ENCODE results near the gene IGSF21. TPM values are rescaled to one million over a fixed set of nuclear protein-coding genes. Genes with fewer than 3 reads are reported as not detected.

The IGSF21 gene
- polyA plus RNA-seq, 2 of the 4 experiments (the other 2 are of a cell fraction): not detected

DNA sequence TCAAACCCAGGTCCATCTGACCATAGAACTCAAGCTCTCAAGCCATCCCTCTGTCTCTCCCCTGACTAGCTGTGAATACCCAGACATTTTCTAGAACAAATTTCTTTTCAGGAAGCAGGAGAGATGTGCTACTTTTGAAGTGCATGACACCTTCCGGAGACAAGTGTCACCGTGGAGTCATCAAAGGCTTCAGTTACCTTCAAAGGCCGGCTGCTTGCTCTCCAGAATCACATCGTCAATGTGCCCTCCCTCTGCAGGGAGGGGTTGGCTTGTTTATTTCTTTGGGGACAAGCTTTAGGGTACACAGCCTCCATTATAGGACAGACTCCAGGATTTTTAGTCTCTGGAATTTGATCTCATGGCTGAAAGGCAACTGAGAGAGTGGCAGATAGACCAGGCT is 37.7 kb upstream of the IGSF21 start:
- ChIA-PET POLR2A (interaction anchor here (0.6 kb wide), 1 partner anchor 30 kb away, joined by 4 read pairs; no protein-coding TSS in a partner anchor), CTCF (no interaction called here)
- FAIRE-seq (no peak), DNase-seq (ENCODE audit: low read depth in 1 of 2, low spot score in 1 of 2) (no peak), ATAC-seq (no peak)
- 34% methylated on average over 4 of the region's 4 CpGs for WGBS (ENCODE audit: missing lambda C conversion rate)
- Histone ChIP-seq H3K4me1 (no peaks in the 10 kb centered on the region), H3K27ac (no peak overlapping the region), H3K4me3 (no peak overlapping the region), H3K9me3 (no peaks in the 10 kb centered on the region), H3K4me2 (no peak overlapping the region)
- TF ChIP-seq RARB (CRISPR knock-in tag; IDR thresholded peaks at IDR 0.05) (no peak), SREBF2 (IDR thresholded peaks at IDR 0.05) (no peak), ZC3H11A (IDR thresholded peaks at IDR 0.05) (no peak), JUN (IDR thresholded peaks at IDR 0.05) (no peak), ZSCAN20 (CRISPR knock-in tag; IDR thresholded peaks at IDR 0.05) (no peak), RAD21 (conservative IDR thresholded peaks at IDR 0.05 in 1 of 2, IDR thresholded peaks at IDR 0.05 in 1 of 2) (no peak), MAFK (IDR thresholded peaks at IDR 0.05; ENCODE audit: partially characterized antibody) (no peak)
- TF ChIP-seq, protein P1, sequence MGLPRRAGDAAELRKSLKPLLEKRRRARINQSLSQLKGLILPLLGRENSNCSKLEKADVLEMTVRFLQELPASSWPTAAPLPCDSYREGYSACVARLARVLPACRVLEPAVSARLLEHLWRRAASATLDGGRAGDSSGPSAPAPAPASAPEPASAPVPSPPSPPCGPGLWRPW (IDR thresholded peaks at IDR 0.05): no peak
- TF ChIP-seq, protein P2, sequence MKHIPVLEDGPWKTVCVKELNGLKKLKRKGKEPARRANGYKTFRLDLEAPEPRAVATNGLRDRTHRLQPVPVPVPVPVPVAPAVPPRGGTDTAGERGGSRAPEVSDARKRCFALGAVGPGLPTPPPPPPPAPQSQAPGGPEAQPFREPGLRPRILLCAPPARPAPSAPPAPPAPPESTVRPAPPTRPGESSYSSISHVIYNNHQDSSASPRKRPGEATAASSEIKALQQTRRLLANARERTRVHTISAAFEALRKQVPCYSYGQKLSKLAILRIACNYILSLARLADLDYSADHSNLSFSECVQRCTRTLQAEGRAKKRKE (CRISPR knock-in tag; IDR thresholded peaks at IDR 0.05; ENCODE audit: low read depth): no peak
- TF ChIP-seq, protein P3, sequence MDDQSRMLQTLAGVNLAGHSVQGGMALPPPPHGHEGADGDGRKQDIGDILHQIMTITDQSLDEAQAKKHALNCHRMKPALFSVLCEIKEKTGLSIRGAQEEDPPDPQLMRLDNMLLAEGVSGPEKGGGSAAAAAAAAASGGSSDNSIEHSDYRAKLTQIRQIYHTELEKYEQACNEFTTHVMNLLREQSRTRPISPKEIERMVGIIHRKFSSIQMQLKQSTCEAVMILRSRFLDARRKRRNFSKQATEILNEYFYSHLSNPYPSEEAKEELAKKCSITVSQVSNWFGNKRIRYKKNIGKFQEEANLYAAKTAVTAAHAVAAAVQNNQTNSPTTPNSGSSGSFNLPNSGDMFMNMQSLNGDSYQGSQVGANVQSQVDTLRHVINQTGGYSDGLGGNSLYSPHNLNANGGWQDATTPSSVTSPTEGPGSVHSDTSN (IDR thresholded peaks at IDR 0.05): no peak
- TF ChIP-seq, protein P4, sequence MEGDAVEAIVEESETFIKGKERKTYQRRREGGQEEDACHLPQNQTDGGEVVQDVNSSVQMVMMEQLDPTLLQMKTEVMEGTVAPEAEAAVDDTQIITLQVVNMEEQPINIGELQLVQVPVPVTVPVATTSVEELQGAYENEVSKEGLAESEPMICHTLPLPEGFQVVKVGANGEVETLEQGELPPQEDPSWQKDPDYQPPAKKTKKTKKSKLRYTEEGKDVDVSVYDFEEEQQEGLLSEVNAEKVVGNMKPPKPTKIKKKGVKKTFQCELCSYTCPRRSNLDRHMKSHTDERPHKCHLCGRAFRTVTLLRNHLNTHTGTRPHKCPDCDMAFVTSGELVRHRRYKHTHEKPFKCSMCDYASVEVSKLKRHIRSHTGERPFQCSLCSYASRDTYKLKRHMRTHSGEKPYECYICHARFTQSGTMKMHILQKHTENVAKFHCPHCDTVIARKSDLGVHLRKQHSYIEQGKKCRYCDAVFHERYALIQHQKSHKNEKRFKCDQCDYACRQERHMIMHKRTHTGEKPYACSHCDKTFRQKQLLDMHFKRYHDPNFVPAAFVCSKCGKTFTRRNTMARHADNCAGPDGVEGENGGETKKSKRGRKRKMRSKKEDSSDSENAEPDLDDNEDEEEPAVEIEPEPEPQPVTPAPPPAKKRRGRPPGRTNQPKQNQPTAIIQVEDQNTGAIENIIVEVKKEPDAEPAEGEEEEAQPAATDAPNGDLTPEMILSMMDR (IDR thresholded peaks at IDR 0.05): no peak
- TF ChIP-seq, protein P5, sequence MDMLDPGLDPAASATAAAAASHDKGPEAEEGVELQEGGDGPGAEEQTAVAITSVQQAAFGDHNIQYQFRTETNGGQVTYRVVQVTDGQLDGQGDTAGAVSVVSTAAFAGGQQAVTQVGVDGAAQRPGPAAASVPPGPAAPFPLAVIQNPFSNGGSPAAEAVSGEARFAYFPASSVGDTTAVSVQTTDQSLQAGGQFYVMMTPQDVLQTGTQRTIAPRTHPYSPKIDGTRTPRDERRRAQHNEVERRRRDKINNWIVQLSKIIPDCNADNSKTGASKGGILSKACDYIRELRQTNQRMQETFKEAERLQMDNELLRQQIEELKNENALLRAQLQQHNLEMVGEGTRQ (IDR thresholded peaks at IDR 0.05): no peak

DNA sequence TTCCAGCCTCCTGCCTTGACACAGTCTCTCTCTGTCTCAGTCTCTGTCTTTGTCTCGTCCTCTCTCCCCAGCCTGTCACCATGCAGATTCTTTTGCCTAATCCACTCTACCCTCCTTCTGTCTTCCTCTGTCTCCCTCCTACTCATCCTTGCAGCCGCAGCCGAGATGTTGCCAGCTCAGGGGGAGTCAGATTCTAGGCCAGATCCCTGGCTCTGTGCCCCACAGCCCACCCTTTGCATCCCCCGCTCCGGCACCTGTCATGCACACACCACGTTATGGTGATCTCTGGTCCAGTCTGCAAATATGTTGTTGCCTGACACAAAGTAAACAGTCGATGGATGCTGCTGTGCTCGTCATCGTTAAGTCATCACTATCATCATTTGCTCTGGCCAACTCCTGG is 35.5 kb upstream of the IGSF21 start:
- DNase-seq (ENCODE audit: low read depth in 1 of 2, low spot score in 1 of 2) (no peak), FAIRE-seq (no peak), ATAC-seq (no peak; a peak in 1 of 6 replicates)
- Histone ChIP-seq H3K27ac (no peak overlapping the region), H3K4me2 (no peak overlapping the region), H3K4me3 (no peak overlapping the region), H3K9me3 (no peaks in the 10 kb centered on the region), H3K4me1 (no peaks in the 10 kb centered on the region)
- WGBS (ENCODE audit: missing lambda C conversion rate): 29% methylated on average over 9 of the region's 9 CpGs
- TF ChIP-seq NFE2L2 (conservative IDR thresholded peaks at IDR 0.05; ENCODE audit: low read length): no peak
- no peak for TF ChIP-seq MAFK (IDR thresholded peaks at IDR 0.05; ENCODE audit: partially characterized antibody)
- TF ChIP-seq, protein P1 (IDR thresholded peaks at IDR 0.05): no peak
- no peak for TF ChIP-seq SMC3 (IDR thresholded peaks at IDR 0.05)
- no peak for TF ChIP-seq JUNB (IDR thresholded peaks at IDR 0.05)
- no peak for TF ChIP-seq CBX8 (IDR thresholded peaks at IDR 0.05)
- TF ChIP-seq HOXB13 (CRISPR knock-in tag; IDR thresholded peaks at IDR 0.05; ENCODE audit: low read depth): no peak
- TF ChIP-seq PHF8 (IDR thresholded peaks at IDR 0.05; ENCODE audit: borderline replicate concordance, low read depth): no peak
- ChIA-PET POLR2A (no interaction called here), CTCF (no interaction called here)

DNA sequence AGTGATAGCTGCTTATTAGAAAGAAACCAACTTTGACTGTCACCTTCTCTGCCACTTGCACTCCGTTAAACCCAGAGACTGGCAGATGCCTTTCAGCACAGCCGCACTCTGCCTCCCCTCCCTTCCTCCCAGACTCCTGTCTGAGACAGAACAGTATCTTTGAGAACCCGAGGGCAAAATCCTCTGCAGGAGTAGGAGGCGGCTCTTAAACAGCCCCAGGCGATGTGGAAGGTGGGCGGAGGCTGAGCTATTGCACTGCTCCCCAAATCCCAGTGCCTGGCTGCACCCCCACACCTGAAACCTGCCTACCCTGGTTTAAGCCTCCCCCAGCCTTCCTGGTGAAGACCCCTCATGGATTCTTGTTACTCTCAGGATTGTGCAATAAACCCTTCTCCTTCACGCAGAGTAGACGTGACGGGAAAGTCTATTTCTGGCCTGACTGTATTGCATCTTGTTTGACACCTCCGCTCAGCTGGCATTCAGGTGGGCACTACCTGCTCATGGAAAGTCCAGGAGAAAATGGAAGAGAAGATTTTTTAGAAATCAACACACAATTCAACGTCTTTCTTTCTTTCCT is 34.4 kb upstream of the IGSF21 start:
- no peak overlapping the region for H3K4me3 ChIP-seq
- WGBS (ENCODE audit: missing lambda C conversion rate): 51% methylated on average over 9 of the region's 11 CpGs
- ATAC-seq: no peak
- FAIRE-seq: no peak
- POLR2A ChIA-PET: no interaction called here
- no peaks in the 10 kb centered on the region for H3K4me1 ChIP-seq
- no peak for DNase-seq (ENCODE audit: low read depth in 1 of 2, low spot score in 1 of 2)
- no peak overlapping the region for H3K4me2 ChIP-seq
- CTCF ChIA-PET: interaction anchor here (1.6 kb wide), 1 partner anchor 13 kb away, joined by 3 read pairs; no protein-coding TSS in a partner anchor
- H3K9me3 ChIP-seq: no peaks in the 10 kb centered on the region
- no peak overlapping the region for H3K27ac ChIP-seq
- TF ChIP-seq ZC3H11A (IDR thresholded peaks at IDR 0.05): no peak
- TF ChIP-seq PHF8 (IDR thresholded peaks at IDR 0.05; ENCODE audit: borderline replicate concordance, low read depth): no peak
- no peak for TF ChIP-seq RNF2 (IDR thresholded peaks at IDR 0.05; ENCODE audit: borderline replicate concordance, low read depth)
- no peak for TF ChIP-seq TP53 (CRISPR knock-in tag; IDR thresholded peaks at IDR 0.05)
- TF ChIP-seq NPAS2 (CRISPR knock-in tag; IDR thresholded peaks at IDR 0.05; ENCODE audit: borderline replicate concordance): no peak
- TF ChIP-seq KDM5A (IDR thresholded peaks at IDR 0.05): no peak
- TF ChIP-seq ZNF302 (CRISPR knock-in tag; IDR thresholded peaks at IDR 0.05): no peak
- TF ChIP-seq RAD21 (conservative IDR thresholded peaks at IDR 0.05 in 1 of 2, IDR thresholded peaks at IDR 0.05 in 1 of 2): no peak
- no peak for TF ChIP-seq CBX8 (IDR thresholded peaks at IDR 0.05)
- TF ChIP-seq JUN (IDR thresholded peaks at IDR 0.05): no peak
- TF ChIP-seq, protein P6, sequence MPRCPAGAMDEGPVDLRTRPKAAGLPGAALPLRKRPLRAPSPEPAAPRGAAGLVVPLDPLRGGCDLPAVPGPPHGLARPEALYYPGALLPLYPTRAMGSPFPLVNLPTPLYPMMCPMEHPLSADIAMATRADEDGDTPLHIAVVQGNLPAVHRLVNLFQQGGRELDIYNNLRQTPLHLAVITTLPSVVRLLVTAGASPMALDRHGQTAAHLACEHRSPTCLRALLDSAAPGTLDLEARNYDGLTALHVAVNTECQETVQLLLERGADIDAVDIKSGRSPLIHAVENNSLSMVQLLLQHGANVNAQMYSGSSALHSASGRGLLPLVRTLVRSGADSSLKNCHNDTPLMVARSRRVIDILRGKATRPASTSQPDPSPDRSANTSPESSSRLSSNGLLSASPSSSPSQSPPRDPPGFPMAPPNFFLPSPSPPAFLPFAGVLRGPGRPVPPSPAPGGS (IDR thresholded peaks at IDR 0.05): no peak
- TF ChIP-seq, protein P7, sequence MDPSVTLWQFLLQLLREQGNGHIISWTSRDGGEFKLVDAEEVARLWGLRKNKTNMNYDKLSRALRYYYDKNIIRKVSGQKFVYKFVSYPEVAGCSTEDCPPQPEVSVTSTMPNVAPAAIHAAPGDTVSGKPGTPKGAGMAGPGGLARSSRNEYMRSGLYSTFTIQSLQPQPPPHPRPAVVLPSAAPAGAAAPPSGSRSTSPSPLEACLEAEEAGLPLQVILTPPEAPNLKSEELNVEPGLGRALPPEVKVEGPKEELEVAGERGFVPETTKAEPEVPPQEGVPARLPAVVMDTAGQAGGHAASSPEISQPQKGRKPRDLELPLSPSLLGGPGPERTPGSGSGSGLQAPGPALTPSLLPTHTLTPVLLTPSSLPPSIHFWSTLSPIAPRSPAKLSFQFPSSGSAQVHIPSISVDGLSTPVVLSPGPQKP (IDR thresholded peaks at IDR 0.05; ENCODE audit: low read depth, low read length): no peak
